OCI-LY1 (cell line): ENCODE measurements around the gene FBLN2.

ENCODE experiments used
- H2AFZ ChIP-seq: fragments of 200-600 bp; sonication (generic), shearing (Covaris generic); 2 replicates; pipeline ENCODE4 v1.6.0; 2014; ENCODE audit warnings: antibody characterized with exemption, mild to moderate bottlenecking, low read length
- H3F3A ChIP-seq: fragments of 200-600 bp; sonication (generic), shearing (Covaris generic); 2 replicates; pipeline ENCODE4 v1.6.0; 2014; ENCODE audit warnings: mild to moderate bottlenecking, antibody characterized with exemption, low read length, moderate library complexity; ENCODE audit not compliant: insufficient read depth
- H3K27ac ChIP-seq: fragments of 200-600 bp; sonication (generic); 2 replicates; pipeline ENCODE4 v1.5.1; 2014; ENCODE audit warnings: low read length, mixed run types, mild to moderate bottlenecking, low read depth; ENCODE audit not compliant: poor library complexity, severe bottlenecking
- H3K27me3 ChIP-seq: fragments of 200-600 bp; sonication (generic); 2 replicates; pipeline ENCODE4 v1.6.0; 2014; ENCODE audit warnings: antibody characterized with exemption, mild to moderate bottlenecking, low read length, moderate library complexity; ENCODE audit not compliant: insufficient read depth
- H3K36me3 ChIP-seq: fragments of 200-600 bp; sonication (generic); 2 replicates; pipeline ENCODE4 v1.6.1; 2014; ENCODE audit warnings: mild to moderate bottlenecking, antibody characterized with exemption, low read length, moderate library complexity, mixed read lengths; ENCODE audit not compliant: insufficient read depth
- H3K4me1 ChIP-seq: fragments of 200-600 bp; sonication (generic); 2 replicates; pipeline ENCODE4 v1.5.1; 2014; ENCODE audit warnings: mild to moderate bottlenecking, low read length, moderate library complexity; ENCODE audit not compliant: insufficient read depth, severe bottlenecking
- H3K4me2 ChIP-seq: fragments of 200-600 bp; sonication (generic), shearing (Covaris generic); 2 replicates; pipeline ENCODE4 v1.6.1; 2014; ENCODE audit warnings: low read length
- H3K4me3 ChIP-seq: fragments of 200-600 bp; sonication (generic); 2 replicates; pipeline ENCODE4 v1.5.1; 2014; ENCODE audit warnings: low read length, low read depth, mild to moderate bottlenecking, mixed read lengths; ENCODE audit not compliant: poor library complexity, severe bottlenecking
- H3K79me2 ChIP-seq: fragments of 200-600 bp; shearing (Covaris generic); 2 replicates; pipeline ENCODE4 v1.6.1; 2016; ENCODE audit warnings: mixed run types, low read length, mixed read lengths; ENCODE audit not compliant: insufficient read depth
- H3K9ac ChIP-seq: fragments of 200-600 bp; sonication (generic), shearing (Covaris generic); 2 replicates; pipeline ENCODE4 v1.6.1; 2014; ENCODE audit warnings: mild to moderate bottlenecking, low read length, mixed read lengths
- H3K9me2 ChIP-seq: fragments of 200-600 bp; sonication (generic), shearing (Covaris generic); 2 replicates; pipeline ENCODE4 v1.6.1; 2014; ENCODE audit warnings: low read depth, mild to moderate bottlenecking, low read length, mixed read lengths
- H3K9me3 ChIP-seq: fragments of 200-600 bp; shearing (Covaris generic); 2 replicates; pipeline ENCODE4 v1.6.1; 2014; ENCODE audit warnings: low read length, mixed read lengths
- H4K20me1 ChIP-seq: fragments of 200-600 bp; sonication (generic), shearing (Covaris generic); 2 replicates; pipeline ENCODE4 v1.6.0; 2016; ENCODE audit warnings: mild to moderate bottlenecking, low read length; ENCODE audit not compliant: insufficient read depth
- CTCF ChIP-seq: fragments of 200-600 bp; sonication (generic), shearing (Covaris generic); IDR thresholded peaks from 2 replicates; pipeline ENCODE4 v1.5.1; 2017; ENCODE audit warnings: mild to moderate bottlenecking, antibody characterized with exemption, low read length, moderate library complexity, mixed read lengths
- EZH2 ChIP-seq: fragments of 200-600 bp; sonication (generic), shearing (Covaris generic); IDR thresholded peaks from 2 replicates; pipeline ENCODE4 v1.8.0; 2017; ENCODE audit warnings: borderline replicate concordance, mixed run types, mild to moderate bottlenecking, antibody characterized with exemption, low read length, moderate library complexity, mixed read lengths

Gene FBLN2

GRCh38 chr3:13566453-13566748 is 17.5 kb downstream of the FBLN2 start:
- H3K4me2 ChIP-seq = no peak overlapping the region
- no peaks in the 10 kb centered on the region for H3K79me2 ChIP-seq
- H2AFZ ChIP-seq = no peak overlapping the region
- no peak overlapping the region for H3K27ac ChIP-seq
- no peaks in the 10 kb centered on the region for H3K9me3 ChIP-seq
- no peak overlapping the region for H3K9ac ChIP-seq
- H3K36me3 ChIP-seq = no peaks in the 10 kb centered on the region
- no peaks in the 10 kb centered on the region for H3K9me2 ChIP-seq
- no peaks in the 10 kb centered on the region for H3K4me1 ChIP-seq
- no peak overlapping the region for H3K4me3 ChIP-seq
- H3F3A ChIP-seq = no peaks in the 10 kb centered on the region
- no peak for TF ChIP-seq CTCF
- no peak for TF ChIP-seq EZH2
- H3K27me3 ChIP-seq = 0 out of 2 replicates have a peak, but pooled peaks cover 6% of the 10 kb centered on the region
- no peaks in the 10 kb centered on the region for H4K20me1 ChIP-seq

GRCh38 chr3:13566769-13567310 is 17.9 kb downstream of the FBLN2 start:
- no peak overlapping the region for H3K4me2 ChIP-seq
- H3K36me3 ChIP-seq = no peaks in the 10 kb centered on the region
- no peaks in the 10 kb centered on the region for H3K79me2 ChIP-seq
- no peak for TF ChIP-seq EZH2
- TF ChIP-seq CTCF = no peak
- no peak overlapping the region for H3K9ac ChIP-seq
- H3K4me3 ChIP-seq = no peak overlapping the region
- no peak overlapping the region for H3K27ac ChIP-seq
- no peak overlapping the region for H2AFZ ChIP-seq
- no peaks in the 10 kb centered on the region for H3K4me1 ChIP-seq
- H3F3A ChIP-seq = no peaks in the 10 kb centered on the region
- H3K9me3 ChIP-seq = no peaks in the 10 kb centered on the region
- H3K27me3 ChIP-seq = 0 out of 2 replicates have a peak, but pooled peaks cover 6% of the 10 kb centered on the region
- no peaks in the 10 kb centered on the region for H4K20me1 ChIP-seq
- no peaks in the 10 kb centered on the region for H3K9me2 ChIP-seq

- no peaks in the 10 kb centered on the region for H3K79me2 ChIP-seq
- no peak overlapping the region for H2AFZ ChIP-seq
- no peaks in the 10 kb centered on the region for H4K20me1 ChIP-seq
- TF ChIP-seq EZH2 (no peak), CTCF (no peak)
- no peaks in the 10 kb centered on the region for H3K9me3 ChIP-seq
- no peak overlapping the region for H3K27ac ChIP-seq
- no peak overlapping the region for H3K9ac ChIP-seq
- H3K9me2 ChIP-seq = no peaks in the 10 kb centered on the region
- H3K4me3 ChIP-seq = no peak overlapping the region
- no peaks in the 10 kb centered on the region for H3K36me3 ChIP-seq
- H3K4me1 ChIP-seq = no peaks in the 10 kb centered on the region
- H3F3A ChIP-seq = no peaks in the 10 kb centered on the region
- H3K27me3 ChIP-seq = 0 out of 2 replicates have a peak, but pooled peaks cover 6% of the 10 kb centered on the region
- no peak overlapping the region for H3K4me2 ChIP-seq
These were observed 19.0 kb downstream of the FBLN2 start for GRCh38 chr3:13567684-13568514.
